GM06990 (cell line): ENCODE results near the gene OPCML.

Experiments used
- DNase-seq: peaks from one replicate; pipeline ENCODE4 v3.0.0-alpha.2; 2011; ENCODE audit not compliant: insufficient read length; ENCODE audit errors: extremely low read depth
- H3K27me3 ChIP-seq: replicated peaks from 2 replicates; pipeline ENCODE4 v1.6.0; 2011; ENCODE audit warnings: low read length; ENCODE audit not compliant: control insufficient read depth, insufficient read depth
- H3K36me3 ChIP-seq: 2 replicates; pipeline ENCODE4 v1.5.1; 2011; ENCODE audit warnings: low read length; ENCODE audit not compliant: control insufficient read depth, insufficient read depth
- H3K4me3 ChIP-seq: replicated peaks from 2 replicates; pipeline ENCODE4 v1.5.1; 2011; ENCODE audit warnings: low read depth, mild to moderate bottlenecking, control low read depth, low read length
- TF ChIP-seq, protein P1 (sequence below): IDR thresholded peaks from 2 replicates; pipeline ENCODE4 v1.5.1; 2011; ENCODE audit warnings: low read length, control low read depth, mild to moderate bottlenecking, inconsistent platforms; ENCODE audit not compliant: insufficient read depth, poor library complexity, severe bottlenecking

Gene OPCML

GRCh38 chr11:132463295-132464002, 1068.9 kb downstream of the OPCML start:
- DNase-seq = no peak
- TF ChIP-seq, protein P1, sequence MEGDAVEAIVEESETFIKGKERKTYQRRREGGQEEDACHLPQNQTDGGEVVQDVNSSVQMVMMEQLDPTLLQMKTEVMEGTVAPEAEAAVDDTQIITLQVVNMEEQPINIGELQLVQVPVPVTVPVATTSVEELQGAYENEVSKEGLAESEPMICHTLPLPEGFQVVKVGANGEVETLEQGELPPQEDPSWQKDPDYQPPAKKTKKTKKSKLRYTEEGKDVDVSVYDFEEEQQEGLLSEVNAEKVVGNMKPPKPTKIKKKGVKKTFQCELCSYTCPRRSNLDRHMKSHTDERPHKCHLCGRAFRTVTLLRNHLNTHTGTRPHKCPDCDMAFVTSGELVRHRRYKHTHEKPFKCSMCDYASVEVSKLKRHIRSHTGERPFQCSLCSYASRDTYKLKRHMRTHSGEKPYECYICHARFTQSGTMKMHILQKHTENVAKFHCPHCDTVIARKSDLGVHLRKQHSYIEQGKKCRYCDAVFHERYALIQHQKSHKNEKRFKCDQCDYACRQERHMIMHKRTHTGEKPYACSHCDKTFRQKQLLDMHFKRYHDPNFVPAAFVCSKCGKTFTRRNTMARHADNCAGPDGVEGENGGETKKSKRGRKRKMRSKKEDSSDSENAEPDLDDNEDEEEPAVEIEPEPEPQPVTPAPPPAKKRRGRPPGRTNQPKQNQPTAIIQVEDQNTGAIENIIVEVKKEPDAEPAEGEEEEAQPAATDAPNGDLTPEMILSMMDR = no peak
- Histone ChIP-seq H3K4me3 (no peak overlapping the region), H3K27me3 (no peaks in the 10 kb centered on the region), H3K36me3 (no peaks in the 10 kb centered on the region)

DNA sequence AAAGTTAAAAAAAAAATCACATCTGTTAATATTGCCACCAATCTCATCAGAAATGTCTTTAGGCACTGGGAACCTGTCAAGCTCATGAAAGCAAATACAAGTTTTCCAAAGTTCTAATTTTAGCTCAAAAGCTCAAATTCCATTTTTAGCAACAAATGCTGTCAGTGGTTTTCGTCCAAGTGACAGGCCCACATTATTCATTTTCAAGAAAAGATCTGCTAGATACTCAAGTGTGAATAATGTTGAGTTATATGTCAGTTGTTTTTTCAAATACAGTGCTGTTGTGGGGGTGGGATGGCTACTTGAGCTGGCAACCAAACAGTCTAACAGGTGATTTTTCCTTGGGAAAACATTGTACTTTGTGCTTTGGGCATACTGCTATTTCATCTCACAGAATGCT, 1072.6 kb downstream of the OPCML start:
- no peak for DNase-seq
- Histone ChIP-seq H3K36me3 (no peaks in the 10 kb centered on the region), H3K4me3 (no peak overlapping the region), H3K27me3 (no peaks in the 10 kb centered on the region)
- TF ChIP-seq, protein P1 = no peak

- TF ChIP-seq, protein P1 = no peak
- H3K27me3 ChIP-seq = no peaks in the 10 kb centered on the region
Observed at GRCh38 chr11:132457445-132457844, 1074.9 kb downstream of the OPCML start.

DNA sequence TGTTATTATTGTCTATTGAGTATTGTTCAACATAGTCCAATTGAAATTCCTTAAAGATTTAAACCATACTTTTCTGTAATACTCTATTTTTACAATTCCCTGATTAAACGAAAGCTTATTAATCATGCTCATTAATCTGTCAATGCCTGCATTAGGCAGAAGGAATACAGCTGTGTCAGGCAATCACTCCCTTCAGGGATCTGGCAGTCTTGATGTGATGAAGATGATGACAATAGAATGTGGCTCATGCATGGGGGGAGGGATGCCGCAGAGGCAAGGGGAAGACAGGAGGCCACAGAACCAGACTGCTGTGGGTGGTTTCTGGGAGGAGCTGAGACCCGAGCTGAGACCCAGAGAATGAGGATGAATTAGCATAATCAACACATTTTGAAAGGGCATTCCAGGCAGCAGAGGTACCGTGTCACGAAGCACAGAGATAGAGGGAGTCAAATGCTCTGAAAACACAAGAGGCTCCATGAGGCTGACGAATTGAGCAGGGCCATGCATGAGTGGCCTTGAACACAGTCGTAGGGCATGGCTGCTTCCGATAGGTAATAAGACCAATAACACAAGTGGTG, 1075.5 kb downstream of the OPCML start:
- no peak for DNase-seq
- H3K27me3 ChIP-seq = no peaks in the 10 kb centered on the region
- no peak overlapping the region for H3K4me3 ChIP-seq
- no peaks in the 10 kb centered on the region for H3K36me3 ChIP-seq
- TF ChIP-seq, protein P1 = no peak

More at GRCh38 chr11:132457445-132457844, 1074.9 kb downstream of the OPCML start:
- no peak overlapping the region for H3K4me3 ChIP-seq
- H3K36me3 ChIP-seq = no peaks in the 10 kb centered on the region
- DNase-seq = no peak

DNA sequence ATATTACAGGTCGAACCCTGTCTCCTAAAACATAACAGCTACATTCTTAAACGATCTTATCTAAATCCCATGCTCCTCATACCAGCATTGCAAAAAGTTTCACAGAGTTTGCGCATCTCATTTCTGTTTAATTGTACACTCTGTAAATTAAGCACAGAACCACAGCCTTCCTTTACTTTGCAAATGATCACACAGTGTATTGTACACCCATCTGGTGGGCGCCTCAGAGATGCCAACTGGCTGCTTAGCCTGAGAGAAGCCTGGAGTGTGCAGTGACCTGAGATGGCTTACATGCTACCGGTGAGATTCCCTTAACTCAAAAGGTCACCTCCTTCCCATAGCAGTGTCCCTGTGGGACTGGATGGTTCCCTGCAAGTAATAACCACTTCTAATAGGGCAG, 1077.3 kb downstream of the OPCML start:
- Histone ChIP-seq H3K27me3 (no peaks in the 10 kb centered on the region; the same call in 1 of the 2 replicates), H3K4me3 (no peak overlapping the region), H3K36me3 (no peaks in the 10 kb centered on the region)
- no peak for DNase-seq
- TF ChIP-seq, protein P1 = no peak
